ENCODE results near the gene FBXL5.

DNA sequence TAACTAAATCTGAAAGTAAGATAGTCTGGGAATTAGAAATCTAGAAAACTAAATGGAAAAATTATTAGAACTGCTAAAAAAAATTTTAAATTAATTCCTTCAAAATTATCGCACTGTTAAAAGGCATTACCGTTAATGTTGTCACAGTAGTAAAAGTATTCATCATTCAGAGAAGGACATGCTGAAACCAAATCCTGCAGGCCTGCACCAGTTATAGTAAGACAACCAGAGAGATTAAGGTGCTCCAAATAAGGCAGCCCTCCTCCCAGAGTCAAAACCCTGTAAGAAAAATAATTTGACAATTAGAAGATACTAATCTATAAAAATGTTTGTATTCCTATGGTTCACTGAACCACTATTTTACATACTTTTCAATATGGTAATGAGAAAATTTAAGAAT, 43.0 kb downstream of the FBXL5 start:
- TF ChIP-seq, protein P1, sequence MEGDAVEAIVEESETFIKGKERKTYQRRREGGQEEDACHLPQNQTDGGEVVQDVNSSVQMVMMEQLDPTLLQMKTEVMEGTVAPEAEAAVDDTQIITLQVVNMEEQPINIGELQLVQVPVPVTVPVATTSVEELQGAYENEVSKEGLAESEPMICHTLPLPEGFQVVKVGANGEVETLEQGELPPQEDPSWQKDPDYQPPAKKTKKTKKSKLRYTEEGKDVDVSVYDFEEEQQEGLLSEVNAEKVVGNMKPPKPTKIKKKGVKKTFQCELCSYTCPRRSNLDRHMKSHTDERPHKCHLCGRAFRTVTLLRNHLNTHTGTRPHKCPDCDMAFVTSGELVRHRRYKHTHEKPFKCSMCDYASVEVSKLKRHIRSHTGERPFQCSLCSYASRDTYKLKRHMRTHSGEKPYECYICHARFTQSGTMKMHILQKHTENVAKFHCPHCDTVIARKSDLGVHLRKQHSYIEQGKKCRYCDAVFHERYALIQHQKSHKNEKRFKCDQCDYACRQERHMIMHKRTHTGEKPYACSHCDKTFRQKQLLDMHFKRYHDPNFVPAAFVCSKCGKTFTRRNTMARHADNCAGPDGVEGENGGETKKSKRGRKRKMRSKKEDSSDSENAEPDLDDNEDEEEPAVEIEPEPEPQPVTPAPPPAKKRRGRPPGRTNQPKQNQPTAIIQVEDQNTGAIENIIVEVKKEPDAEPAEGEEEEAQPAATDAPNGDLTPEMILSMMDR (IDR thresholded peaks at IDR 0.05): no peak
- TF ChIP-seq POLR2A (IDR thresholded peaks at IDR 0.05): no peak
